Measurements from ENCODE around the gene DEFB110. TPM values are rescaled to one million over a fixed set of nuclear protein-coding genes. Genes with fewer than 3 reads are reported as not detected.

Gene DEFB110
- not detected for total RNA-seq

DNA sequence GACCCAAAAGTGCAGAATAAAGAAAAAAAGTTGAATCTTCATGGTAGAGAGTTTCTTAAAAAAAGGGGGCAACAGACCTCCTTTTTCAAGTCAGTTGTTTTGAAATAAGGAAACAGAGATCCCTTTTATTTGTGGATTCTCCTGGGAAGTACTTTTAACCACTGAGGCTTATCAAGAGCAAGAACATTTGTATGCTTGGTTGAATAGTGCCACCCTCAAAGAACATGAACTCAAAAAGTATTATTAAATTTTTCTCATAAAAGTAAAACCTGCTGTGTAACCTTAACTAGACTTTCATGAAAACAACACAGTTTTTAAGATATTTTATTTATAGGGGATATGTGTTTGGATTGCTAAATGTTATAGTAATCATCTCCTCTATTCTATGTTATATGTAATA is at the start of gene DEFB110:
DEFB110 (minus strand) TSS at position 101 of the 400 bp plus-strand sequence; CDS start at position 42, 59 bp downstream.
- Histone ChIP-seq H3K27ac (no peak within 1 kb of the TSS), H3K4me1 (no peaks in the 10 kb centered on the region), H3K36me3 (no peaks in the 10 kb centered on the region), H3K4me3 (no peak within 1 kb of the TSS), H3K27me3 (no peaks in the 10 kb centered on the region), H3K9me3 (no peaks in the 10 kb centered on the region)
- intact Hi-C loops (cut with DNase I): no loop called here
- no peak for DNase-seq (ENCODE audit: extremely low spot score in 2 of 2)
- TF ChIP-seq, protein P1, sequence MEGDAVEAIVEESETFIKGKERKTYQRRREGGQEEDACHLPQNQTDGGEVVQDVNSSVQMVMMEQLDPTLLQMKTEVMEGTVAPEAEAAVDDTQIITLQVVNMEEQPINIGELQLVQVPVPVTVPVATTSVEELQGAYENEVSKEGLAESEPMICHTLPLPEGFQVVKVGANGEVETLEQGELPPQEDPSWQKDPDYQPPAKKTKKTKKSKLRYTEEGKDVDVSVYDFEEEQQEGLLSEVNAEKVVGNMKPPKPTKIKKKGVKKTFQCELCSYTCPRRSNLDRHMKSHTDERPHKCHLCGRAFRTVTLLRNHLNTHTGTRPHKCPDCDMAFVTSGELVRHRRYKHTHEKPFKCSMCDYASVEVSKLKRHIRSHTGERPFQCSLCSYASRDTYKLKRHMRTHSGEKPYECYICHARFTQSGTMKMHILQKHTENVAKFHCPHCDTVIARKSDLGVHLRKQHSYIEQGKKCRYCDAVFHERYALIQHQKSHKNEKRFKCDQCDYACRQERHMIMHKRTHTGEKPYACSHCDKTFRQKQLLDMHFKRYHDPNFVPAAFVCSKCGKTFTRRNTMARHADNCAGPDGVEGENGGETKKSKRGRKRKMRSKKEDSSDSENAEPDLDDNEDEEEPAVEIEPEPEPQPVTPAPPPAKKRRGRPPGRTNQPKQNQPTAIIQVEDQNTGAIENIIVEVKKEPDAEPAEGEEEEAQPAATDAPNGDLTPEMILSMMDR (IDR thresholded peaks at IDR 0.05): no peak
- no peak for TF ChIP-seq POLR2A (IDR thresholded peaks at IDR 0.05)
- TF ChIP-seq POLR2AphosphoS5 (IDR thresholded peaks at IDR 0.05; ENCODE audit: insufficient read depth in 1 of 2, low read depth in 1 of 2): no peak

DNA sequence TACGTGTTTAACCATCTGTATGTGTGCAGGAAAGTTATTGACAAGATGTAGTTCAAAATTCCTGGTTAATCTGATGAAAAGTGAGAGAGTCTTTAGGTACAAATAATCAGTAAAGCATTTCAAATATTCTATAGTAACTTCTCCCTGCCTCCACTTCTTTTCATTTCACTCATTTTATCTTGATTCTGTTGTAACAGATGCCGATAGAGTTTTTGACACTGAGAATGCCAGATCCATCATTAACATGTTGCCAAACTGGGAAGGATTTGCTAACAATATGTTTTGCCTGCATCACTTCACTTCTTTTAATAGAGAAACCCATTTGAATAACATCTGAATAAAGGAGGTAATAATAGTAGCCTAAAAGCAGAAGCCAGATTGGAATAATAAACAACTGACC is 48.3 kb upstream of the DEFB110 start:
- DNase-seq (ENCODE audit: extremely low spot score in 2 of 2): no peak
- Histone ChIP-seq H3K27me3 (no peaks in the 10 kb centered on the region), H3K27ac (no peak overlapping the region), H3K4me3 (no peak overlapping the region), H3K9me3 (no peaks in the 10 kb centered on the region), H3K36me3 (no peaks in the 10 kb centered on the region), H3K4me1 (no peaks in the 10 kb centered on the region)
- intact Hi-C loops (cut with DNase I): no loop called here
- TF ChIP-seq, protein P1 (IDR thresholded peaks at IDR 0.05): no peak
- TF ChIP-seq POLR2AphosphoS5 (IDR thresholded peaks at IDR 0.05; ENCODE audit: insufficient read depth in 1 of 2, low read depth in 1 of 2): no peak
- no peak for TF ChIP-seq POLR2A (IDR thresholded peaks at IDR 0.05)

DNA sequence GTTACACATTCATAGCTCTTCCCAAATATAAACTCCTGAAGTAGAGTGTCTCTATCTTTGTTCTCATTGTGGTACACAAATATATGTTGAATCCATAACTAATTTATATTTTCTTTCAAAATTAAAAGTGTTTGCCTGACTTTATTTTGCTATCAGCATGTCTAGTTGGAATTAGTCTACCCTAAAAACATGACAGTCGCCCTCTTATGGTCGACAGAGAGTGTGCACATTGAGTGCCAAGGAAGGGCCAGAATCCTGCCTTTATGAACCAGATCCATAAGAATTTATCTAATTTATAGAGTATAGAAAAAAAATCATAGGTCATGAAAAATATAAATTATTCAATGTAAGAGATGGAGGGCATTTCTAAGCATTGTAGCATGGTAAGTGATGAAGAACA is 40.3 kb upstream of the DEFB110 start:
- no peaks in the 10 kb centered on the region for H3K4me1 ChIP-seq
- intact Hi-C loops (cut with DNase I): no loop called here
- H3K9me3 ChIP-seq: no peaks in the 10 kb centered on the region
- no peaks in the 10 kb centered on the region for H3K36me3 ChIP-seq
- TF ChIP-seq POLR2A (IDR thresholded peaks at IDR 0.05): no peak
- TF ChIP-seq POLR2AphosphoS5 (IDR thresholded peaks at IDR 0.05; ENCODE audit: insufficient read depth in 1 of 2, low read depth in 1 of 2): no peak
- TF ChIP-seq, protein P1 (IDR thresholded peaks at IDR 0.05): no peak
- no peak for DNase-seq (ENCODE audit: extremely low spot score in 2 of 2)
- no peak overlapping the region for H3K4me3 ChIP-seq
- no peak overlapping the region for H3K27ac ChIP-seq
- H3K27me3 ChIP-seq: no peaks in the 10 kb centered on the region

DNA sequence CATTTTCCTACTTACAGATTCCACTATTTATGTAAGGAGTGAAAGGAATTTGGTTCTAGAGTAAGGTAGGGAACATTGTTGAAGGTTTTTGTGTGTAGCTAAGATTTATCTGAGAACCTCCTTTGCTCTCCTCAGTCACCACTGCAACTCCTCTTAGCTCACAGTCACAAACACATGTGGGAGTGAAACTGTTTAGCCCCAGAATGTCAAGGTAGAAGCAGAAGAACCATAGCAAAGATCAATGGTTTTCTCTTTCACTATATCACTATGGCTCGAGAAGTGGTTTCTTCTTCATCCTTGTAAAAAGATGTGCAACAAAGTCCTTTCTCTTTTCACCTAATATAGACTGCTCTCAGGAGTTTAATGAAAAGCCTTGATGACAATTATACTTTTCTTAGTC is 34.4 kb upstream of the DEFB110 start:
- Histone ChIP-seq H3K36me3 (no peaks in the 10 kb centered on the region), H3K4me1 (no peaks in the 10 kb centered on the region), H3K9me3 (no peaks in the 10 kb centered on the region), H3K27me3 (no peaks in the 10 kb centered on the region), H3K27ac (no peak overlapping the region), H3K4me3 (no peak overlapping the region)
- DNase-seq (ENCODE audit: extremely low spot score in 2 of 2): no peak
- TF ChIP-seq POLR2AphosphoS5 (IDR thresholded peaks at IDR 0.05; ENCODE audit: insufficient read depth in 1 of 2, low read depth in 1 of 2) (no peak), POLR2A (IDR thresholded peaks at IDR 0.05) (no peak)
- TF ChIP-seq, protein P1 (IDR thresholded peaks at IDR 0.05): no peak
- intact Hi-C loops (cut with DNase I): no loop called here

DNA sequence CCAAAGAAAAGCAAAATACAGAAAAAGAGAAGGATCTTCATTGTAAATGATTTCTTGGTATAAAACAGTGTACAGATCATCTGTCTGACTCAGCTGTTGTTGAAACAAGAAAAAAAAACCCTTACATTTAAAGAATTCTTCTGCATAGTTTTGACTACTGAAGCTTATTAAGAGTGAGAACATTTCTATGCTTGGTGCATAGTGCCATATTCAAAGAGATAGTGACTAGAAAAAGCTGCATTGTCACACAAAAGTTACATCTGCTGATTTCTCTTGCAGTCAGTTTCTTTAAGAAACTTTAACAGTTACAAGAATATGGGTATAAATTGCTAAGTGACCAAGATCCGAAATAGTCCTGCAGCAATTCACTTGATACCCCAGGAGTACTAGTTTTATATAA is 28.0 kb upstream of the DEFB110 start, which contains the start of gene DEFB112:
DEFB112 (minus strand) TSS at position 101 of the 400 bp plus-strand sequence; CDS start at position 41, 60 bp downstream.
- TF ChIP-seq POLR2AphosphoS5 (IDR thresholded peaks at IDR 0.05; ENCODE audit: insufficient read depth in 1 of 2, low read depth in 1 of 2) (no peak), POLR2A (IDR thresholded peaks at IDR 0.05) (no peak)
- TF ChIP-seq, protein P1 (IDR thresholded peaks at IDR 0.05): no peak
- Histone ChIP-seq H3K4me3 (no peak within 1 kb of the TSS), H3K36me3 (no peaks in the 10 kb centered on the region), H3K9me3 (no peaks in the 10 kb centered on the region), H3K27ac (no peak within 1 kb of the TSS), H3K4me1 (no peaks in the 10 kb centered on the region), H3K27me3 (no peaks in the 10 kb centered on the region)
- no peak for DNase-seq (ENCODE audit: extremely low spot score in 2 of 2)
- intact Hi-C loops (cut with DNase I): no loop called here
